Right renal pelvis (tissue), 4 donors: Measurements from ENCODE around the gene TLR10. TPM values are rescaled to one million over a fixed set of nuclear protein-coding genes. Genes with fewer than 3 reads are reported as not detected.

Source experiments
- DNase-seq, 4 donors: peaks; one replicate each; pipeline ENCODE4 v3.0.0-alpha.2; 2013; ENCODE audit warnings: low read depth in 4 of 4, low spot score in 3 of 4, missing footprints in 1 of 4
- polyA plus RNA-seq, 4 donors: library from polyadenylated mRNA; unstranded; fragments of 120-200 nt; gene quantifications; one replicate each; pipeline ENCODE4 v1.2.1, GENCODE V29; 2013; ENCODE audit not compliant: insufficient read length in 4 of 4

TLR10 gene
- polyA plus RNA-seq, 4 donors, result 0.26 to 1.2 (median 0.89) TPM

DNA sequence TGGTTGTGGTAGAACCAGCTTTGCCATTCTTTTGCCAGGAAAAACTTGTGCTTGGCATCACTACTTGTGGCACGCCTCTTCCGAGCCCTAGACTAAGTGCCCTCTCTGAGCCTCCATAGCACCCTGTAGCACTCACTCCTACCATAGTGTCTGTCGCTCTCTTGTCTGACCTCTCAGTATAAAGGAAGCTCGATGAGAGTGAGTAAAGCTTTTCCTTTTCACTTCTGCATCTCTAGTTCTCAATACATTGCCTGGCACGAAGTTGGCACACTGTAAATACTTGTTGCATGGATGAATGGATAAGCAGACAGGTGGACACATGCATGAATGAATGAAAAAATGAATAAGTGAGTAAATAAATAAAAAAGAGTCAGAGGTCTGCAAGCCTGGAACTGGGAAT is 48.3 kb downstream of the TLR10 start:
- no peak for DNase-seq

GRCh38 chr4:38733663-38734062 is 49.1 kb downstream of the TLR10 start:
- DNase-seq, result no peak

DNA sequence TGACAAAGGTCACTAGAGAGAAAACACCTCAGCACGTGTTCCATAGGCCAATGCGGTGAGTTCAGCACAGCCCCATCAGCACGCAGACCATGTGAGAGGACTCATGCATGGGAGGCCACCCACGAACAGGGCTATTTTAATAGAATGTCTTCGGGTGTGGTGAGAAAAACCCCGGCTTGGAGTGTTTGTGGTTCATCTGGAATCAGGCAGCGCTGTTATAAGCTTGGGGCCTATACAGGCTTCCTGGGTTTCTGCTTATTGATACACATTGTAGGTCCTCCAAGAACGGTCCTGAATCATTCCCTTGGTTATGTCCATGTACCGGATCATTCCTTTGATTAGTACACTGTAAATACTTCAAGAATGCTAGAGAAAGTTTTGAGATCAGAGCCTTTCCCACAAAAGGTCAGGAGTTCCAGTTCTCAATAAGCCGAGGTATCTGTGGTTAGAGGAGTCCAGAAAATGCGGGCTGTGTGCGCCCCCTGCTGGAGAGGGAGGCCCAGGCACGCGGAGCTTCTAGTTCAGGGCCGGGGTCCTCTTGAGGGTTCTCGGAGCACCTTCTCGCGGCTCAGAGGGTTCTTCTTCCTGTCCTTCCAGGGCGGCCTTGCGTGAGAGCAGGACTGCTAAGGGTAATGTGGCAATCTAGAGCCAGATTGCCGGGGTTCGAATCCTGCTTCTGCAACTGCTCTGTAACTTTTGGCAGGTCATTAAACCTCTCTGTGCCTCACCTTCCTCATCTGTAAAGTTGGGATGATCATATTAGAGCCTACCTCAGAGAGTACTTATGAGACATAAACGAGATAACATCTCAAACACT is 51.8 kb downstream of the TLR10 start:
- peak in 3 of 4 donors; percentile 52 to 57 (median 53) for DNase-seq

DNA sequence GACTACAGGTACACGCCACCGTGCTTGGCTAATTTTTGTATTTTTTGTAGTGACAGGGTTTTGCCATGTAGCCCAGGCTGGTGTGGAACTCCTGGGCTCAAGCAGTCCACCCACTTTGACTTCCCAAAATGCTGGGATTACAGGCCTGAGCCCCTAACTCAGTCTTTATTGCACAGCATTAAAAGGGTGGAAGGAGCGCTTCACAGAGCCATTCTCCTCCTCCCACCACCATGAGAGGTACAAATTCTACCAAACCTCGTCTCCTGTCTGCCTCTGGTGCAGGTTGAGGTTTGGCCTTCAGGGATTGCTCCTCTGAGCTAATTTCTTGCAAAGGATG is 52.3 kb downstream of the TLR10 start:
- no peak for DNase-seq

- DNase-seq, result no peak
Observed at GRCh38 chr4:38728631-38729141, 54.1 kb downstream of the TLR10 start.

DNA sequence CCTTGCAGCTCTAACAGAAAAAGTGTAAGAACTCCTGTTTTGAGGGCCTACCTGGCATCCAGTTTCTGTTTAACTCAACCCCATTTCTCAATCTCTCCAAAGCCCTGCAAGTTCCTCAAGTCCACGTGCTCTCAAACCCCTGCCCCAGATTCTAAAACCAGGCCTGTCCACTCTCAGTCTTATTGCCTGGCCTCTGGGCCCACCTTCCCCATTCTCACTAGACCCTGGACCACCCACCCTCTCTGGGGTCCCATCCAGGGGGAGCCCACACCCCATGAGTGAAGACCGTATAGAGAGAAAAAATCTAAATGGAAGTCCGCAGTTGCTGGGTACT is 58.3 kb downstream of the TLR10 start:
- no peak for DNase-seq

DNA sequence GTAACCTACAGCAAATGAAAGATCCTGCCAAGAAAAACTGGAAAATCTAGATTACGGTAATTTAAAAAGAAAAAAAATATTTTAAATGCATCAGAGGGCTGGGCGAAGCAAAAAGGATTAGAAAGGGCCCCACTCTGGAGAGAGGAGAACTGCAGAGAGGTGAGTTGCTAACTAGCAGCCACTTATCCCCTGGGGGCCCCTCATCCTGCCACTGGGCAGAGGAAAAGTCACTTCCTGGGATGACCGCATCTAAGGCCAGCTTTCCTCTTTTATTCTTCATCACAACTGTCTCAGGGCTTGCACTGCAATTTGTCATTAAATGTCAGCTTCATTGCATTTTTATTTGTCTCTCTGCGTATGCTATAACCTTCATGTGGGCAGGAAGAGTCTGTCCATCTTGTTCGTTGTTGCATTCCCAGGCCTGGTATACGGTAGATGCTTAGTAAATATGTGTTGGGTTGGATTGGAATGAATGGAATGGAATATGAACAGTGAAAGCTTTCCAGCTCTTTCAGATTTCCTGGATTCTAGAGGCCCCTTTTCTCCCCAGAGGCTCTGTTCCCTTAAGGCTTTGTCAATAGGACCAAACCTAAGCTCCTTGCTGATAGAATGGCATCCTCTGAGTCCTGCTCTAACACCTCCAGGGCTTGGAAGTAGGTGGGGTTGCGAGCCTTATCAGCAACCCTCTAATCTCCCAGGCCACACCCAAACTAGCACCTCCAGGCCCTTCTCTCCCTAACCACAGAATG is 58.9 kb downstream of the TLR10 start:
- no peak for DNase-seq

DNA sequence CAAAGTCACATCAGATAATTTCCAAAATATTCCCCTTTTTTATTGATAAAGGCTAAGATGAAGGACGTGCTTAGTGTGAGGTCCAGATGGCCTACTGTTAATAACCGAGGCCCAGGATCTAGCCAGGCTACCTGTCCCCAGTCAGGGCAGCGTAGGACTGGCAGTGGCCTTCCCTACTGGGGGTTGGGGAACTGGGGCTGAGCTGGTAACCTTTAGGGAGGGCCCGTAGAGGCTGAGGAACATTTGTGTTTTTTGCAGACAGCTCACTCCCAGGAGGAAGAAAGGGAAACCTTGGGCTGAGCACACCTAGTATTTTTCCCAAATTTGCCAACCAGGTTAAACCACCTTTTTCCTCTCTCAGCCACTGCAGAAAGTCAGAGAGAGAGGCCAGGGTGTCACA is 59.7 kb downstream of the TLR10 start:
- DNase-seq, result no peak

Other genes with a start within 250 kb of the TLR10 start
- 10 to 100 TPM; 58.3 to 76.9 (median 72.0) TPM for gene KLF3, start 118.8 kb downstream of the TLR10 start, polyA plus RNA-seq
- gene TLR1, start 21.8 kb upstream of the TLR10 start, polyA plus RNA-seq, result 1 to 10 TPM; 3.7 to 5.9 (median 4.5) TPM
- under 1 TPM; 0.44 to 1.00 (median 0.81) TPM for gene TLR6, start 73.8 kb upstream of the TLR10 start, polyA plus RNA-seq
- 10 to 100 TPM; 27.4 to 35.0 (median 31.3) TPM for gene FAM114A1, start 84.8 kb upstream of the TLR10 start, polyA plus RNA-seq
- 1 to 10 TPM; 3.5 to 4.8 (median 4.0) TPM for gene TMEM156, start 249.4 kb upstream of the TLR10 start, polyA plus RNA-seq